Measurements from ENCODE around the gene EVL.
A peak's percentile ranks its signal among the peaks of the same experiment; 100 is the strongest.
"Not testable (repeated sequence)": the region's sequence is repeated elsewhere in the genome, so short reads cannot be mapped to it uniquely, and the experiment has no call there.

EVL gene

DNA sequence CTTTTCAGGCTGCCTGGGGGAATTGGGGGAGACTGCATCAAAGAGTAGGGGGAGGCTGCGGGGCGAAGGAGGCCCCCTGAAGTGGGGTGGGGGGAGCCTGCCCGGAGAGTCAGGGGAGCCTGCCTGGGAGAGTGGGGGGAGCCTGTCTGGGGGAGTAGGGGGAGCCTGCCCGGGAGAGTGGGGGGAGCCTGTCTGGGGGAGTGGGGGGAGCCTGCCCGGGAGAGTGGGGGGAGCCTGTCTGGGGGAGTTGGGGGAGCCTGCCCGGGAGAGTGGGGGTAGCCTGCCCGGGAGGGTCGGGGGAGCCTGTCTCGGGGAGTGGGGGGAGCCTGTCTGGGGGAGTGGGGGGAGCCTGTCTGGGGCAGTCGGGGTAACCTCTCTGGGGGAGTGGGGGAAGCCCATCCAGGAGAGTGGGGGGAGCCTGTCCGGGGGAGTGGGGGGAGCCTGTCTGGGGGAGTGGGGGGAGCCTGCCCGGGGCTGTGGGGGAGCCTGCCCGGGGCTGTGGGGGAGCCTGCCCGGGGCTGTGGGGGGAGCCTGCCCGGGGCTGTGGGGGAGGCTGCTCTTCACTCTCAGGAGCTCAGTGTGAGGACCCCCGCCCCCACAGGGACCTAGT, 100.7 kb downstream of the EVL start:
- no peak overlapping the region for H3K27ac ChIP-seq (ENCODE audit: low read depth, low read length)
- peaks cover 3 to 13% (median 4%) of the 10 kb centered on the region in 5 donors for H3K27me3 ChIP-seq (ENCODE audit: control insufficient read depth in 5 of 5, insufficient read depth in 4 of 5, low read length in 5 of 5)
- peaks cover 0 to 8% (median 6%) of the 10 kb centered on the region in 5 donors for H3K4me1 ChIP-seq (ENCODE audit: control insufficient read depth in 5 of 5, insufficient read depth in 5 of 5, low read length in 5 of 5)
- H3K4me3 ChIP-seq (ENCODE audit: low read depth in 1 of 5, low read length in 5 of 5): peak overlapping the region in 3 of 5 donors; percentile 41 to 49 (median 41)
- no peaks in the 10 kb centered on the region for H3K9me3 ChIP-seq (ENCODE audit: control insufficient read depth in 5 of 5, low read length in 5 of 5)
- H3K9ac ChIP-seq (ENCODE audit: low read length in 5 of 5): no peak overlapping the region
- H3K36me3 ChIP-seq (ENCODE audit: control insufficient read depth in 5 of 5, insufficient read depth in 5 of 5, low read length in 5 of 5): no peaks in the 10 kb centered on the region

DNA sequence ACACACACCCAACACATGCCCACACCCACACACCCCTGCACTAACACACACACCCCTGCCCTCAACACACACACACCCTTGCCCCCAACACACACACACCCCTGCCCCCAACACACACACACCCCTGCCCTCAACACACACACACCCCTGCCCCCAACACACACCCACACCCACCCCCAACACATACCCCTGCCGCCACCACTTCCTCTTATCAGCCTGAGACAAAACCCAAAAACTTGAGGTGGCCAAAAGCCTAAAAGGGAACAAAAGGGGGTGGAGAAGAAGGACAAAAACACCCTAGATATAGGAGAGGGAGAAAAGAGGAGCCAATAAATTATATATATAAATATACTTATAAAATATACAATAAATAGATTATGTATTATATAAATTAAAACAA, 103.3 kb downstream of the EVL start:
- peaks cover 0 to 9% (median 4%) of the 10 kb centered on the region in 5 donors for H3K27me3 ChIP-seq (ENCODE audit: control insufficient read depth in 5 of 5, insufficient read depth in 4 of 5, low read length in 5 of 5)
- H3K27ac ChIP-seq (ENCODE audit: low read depth, low read length): no peak overlapping the region
- H3K9ac ChIP-seq (ENCODE audit: low read length in 5 of 5): no peak overlapping the region
- no peaks in the 10 kb centered on the region for H3K36me3 ChIP-seq (ENCODE audit: control insufficient read depth in 5 of 5, insufficient read depth in 5 of 5, low read length in 5 of 5)
- H3K4me3 ChIP-seq (ENCODE audit: low read depth in 1 of 5, low read length in 5 of 5): no peak overlapping the region
- H3K4me1 ChIP-seq (ENCODE audit: control insufficient read depth in 5 of 5, insufficient read depth in 5 of 5, low read length in 5 of 5): peaks cover 0 to 8% (median 6%) of the 10 kb centered on the region in 5 donors
- H3K9me3 ChIP-seq (ENCODE audit: control insufficient read depth in 5 of 5, low read length in 5 of 5): no peaks in the 10 kb centered on the region

DNA sequence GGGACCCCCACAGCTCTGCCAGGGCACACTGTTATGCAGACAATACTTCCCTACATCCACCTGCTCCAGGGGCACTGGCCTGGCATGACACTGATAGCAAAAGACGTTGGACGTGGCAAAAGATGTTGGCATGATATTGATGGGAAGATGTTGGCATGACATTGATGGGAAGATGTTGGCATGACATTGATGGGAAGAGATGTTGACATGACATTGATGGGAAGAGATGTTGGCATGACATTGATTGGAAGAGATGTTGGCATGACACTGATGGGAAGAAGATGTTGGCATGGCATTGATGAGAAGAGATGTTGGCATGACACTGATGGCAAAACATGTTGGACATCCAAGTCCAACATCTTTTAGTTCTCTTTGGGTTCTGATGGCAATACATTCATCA, 105.7 kb downstream of the EVL start:
- H3K4me1 ChIP-seq (ENCODE audit: control insufficient read depth in 5 of 5, insufficient read depth in 5 of 5, low read length in 5 of 5): peaks cover 0 to 8% (median 6%) of the 10 kb centered on the region in 5 donors
- H3K9me3 ChIP-seq (ENCODE audit: control insufficient read depth in 5 of 5, low read length in 5 of 5): no peaks in the 10 kb centered on the region
- H3K36me3 ChIP-seq (ENCODE audit: control insufficient read depth in 5 of 5, insufficient read depth in 5 of 5, low read length in 5 of 5): no peaks in the 10 kb centered on the region
- no peak overlapping the region for H3K4me3 ChIP-seq (ENCODE audit: low read depth in 1 of 5, low read length in 5 of 5)
- peaks cover 0 to 6% (median 4%) of the 10 kb centered on the region in 5 donors for H3K27me3 ChIP-seq (ENCODE audit: control insufficient read depth in 5 of 5, insufficient read depth in 4 of 5, low read length in 5 of 5)
- H3K9ac ChIP-seq (ENCODE audit: low read length in 5 of 5): no peak overlapping the region
- H3K27ac ChIP-seq (ENCODE audit: low read depth, low read length): no peak overlapping the region

DNA sequence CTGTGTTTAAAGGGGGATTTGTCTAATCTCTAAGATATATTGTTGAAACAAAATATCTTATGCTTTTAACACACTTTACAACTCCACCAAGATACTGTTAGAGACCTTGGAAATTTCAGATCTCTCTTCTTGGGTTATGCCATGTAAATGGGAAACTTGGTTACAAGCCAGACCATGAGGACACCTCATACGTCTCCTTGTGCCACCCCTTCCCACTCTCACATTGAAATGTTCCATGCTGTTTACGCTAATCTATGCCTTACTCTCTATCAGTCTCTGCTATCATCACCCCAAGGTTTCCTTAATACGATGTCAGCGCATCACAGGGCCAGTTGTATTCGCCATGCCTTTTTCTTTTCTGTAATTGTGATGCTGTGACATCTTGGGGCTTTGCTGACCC, 107.6 kb downstream of the EVL start:
- Histone ChIP-seq H3K9ac (ENCODE audit: low read length in 5 of 5) (no peak overlapping the region), H3K27me3 (ENCODE audit: control insufficient read depth in 5 of 5, insufficient read depth in 4 of 5, low read length in 5 of 5) (peaks cover 0 to 6% (median 0%) of the 10 kb centered on the region in 5 donors), H3K27ac (ENCODE audit: low read depth, low read length) (no peak overlapping the region), H3K4me3 (ENCODE audit: low read depth in 1 of 5, low read length in 5 of 5) (no peak overlapping the region), H3K36me3 (ENCODE audit: control insufficient read depth in 5 of 5, insufficient read depth in 5 of 5, low read length in 5 of 5) (no peaks in the 10 kb centered on the region), H3K4me1 (ENCODE audit: control insufficient read depth in 5 of 5, insufficient read depth in 5 of 5, low read length in 5 of 5) (no peaks in the 10 kb centered on the region), H3K9me3 (ENCODE audit: control insufficient read depth in 5 of 5, low read length in 5 of 5) (no peaks in the 10 kb centered on the region)

DNA sequence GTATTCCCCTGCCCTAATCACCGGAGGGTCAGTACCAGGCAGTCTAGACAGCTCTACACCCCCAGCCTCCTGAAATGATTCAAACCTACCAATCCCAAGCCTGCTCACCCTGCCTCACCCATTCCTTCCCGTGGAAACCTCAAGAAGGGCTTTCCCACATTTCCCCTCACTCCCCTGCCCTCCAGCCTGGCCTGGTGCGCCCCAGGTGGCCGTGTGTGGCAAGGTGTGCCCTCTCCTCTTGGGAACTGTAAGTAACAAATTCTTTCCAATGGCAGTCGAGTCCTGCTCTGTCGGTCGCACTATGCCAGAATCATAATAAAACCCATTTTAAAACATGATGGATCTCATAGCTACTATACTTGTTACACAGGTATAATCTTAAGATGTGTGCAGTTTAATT, 108.1 kb downstream of the EVL start:
- H3K4me1 ChIP-seq (ENCODE audit: control insufficient read depth in 5 of 5, insufficient read depth in 5 of 5, low read length in 5 of 5): no peaks in the 10 kb centered on the region
- H3K9me3 ChIP-seq (ENCODE audit: control insufficient read depth in 5 of 5, low read length in 5 of 5): no peaks in the 10 kb centered on the region
- H3K36me3 ChIP-seq (ENCODE audit: control insufficient read depth in 5 of 5, insufficient read depth in 5 of 5, low read length in 5 of 5): no peaks in the 10 kb centered on the region
- no peak overlapping the region for H3K9ac ChIP-seq (ENCODE audit: low read length in 5 of 5)
- peaks cover 0 to 6% (median 0%) of the 10 kb centered on the region in 5 donors for H3K27me3 ChIP-seq (ENCODE audit: control insufficient read depth in 5 of 5, insufficient read depth in 4 of 5, low read length in 5 of 5)
- H3K4me3 ChIP-seq (ENCODE audit: low read depth in 1 of 5, low read length in 5 of 5): no peak overlapping the region
- no peak overlapping the region for H3K27ac ChIP-seq (ENCODE audit: low read depth, low read length)

DNA sequence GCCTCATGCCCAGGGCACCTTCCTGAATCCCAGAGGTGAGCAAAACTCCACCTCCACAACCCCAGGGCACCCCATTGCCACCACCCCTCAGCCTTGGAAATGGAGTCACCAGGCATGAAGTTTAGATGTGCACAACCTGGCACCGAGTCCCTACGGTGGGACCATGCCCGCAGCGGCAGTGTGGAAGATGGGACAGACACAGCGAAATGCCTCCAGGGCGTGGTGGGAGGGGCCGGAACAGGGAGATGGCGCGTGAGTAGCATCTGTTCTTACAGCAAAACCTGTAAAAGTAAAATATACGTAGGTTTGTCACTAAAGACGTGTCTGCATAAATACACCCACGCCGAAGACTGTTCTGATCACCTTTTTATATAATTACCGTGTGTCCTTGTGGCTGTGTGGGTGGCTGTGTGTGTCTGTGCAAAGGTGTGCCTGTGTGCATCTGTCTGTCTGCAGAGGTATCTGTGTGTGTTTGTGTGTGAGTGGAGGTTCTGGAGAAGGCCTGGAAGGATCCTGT, 111.6 kb downstream of the EVL start:
- no peaks in the 10 kb centered on the region for H3K36me3 ChIP-seq (ENCODE audit: control insufficient read depth in 5 of 5, insufficient read depth in 5 of 5, low read length in 5 of 5)
- H3K9ac ChIP-seq (ENCODE audit: low read length in 5 of 5): no peak overlapping the region
- no peak overlapping the region for H3K4me3 ChIP-seq (ENCODE audit: low read depth in 1 of 5, low read length in 5 of 5)
- H3K4me1 ChIP-seq (ENCODE audit: control insufficient read depth in 5 of 5, insufficient read depth in 5 of 5, low read length in 5 of 5): no peaks in the 10 kb centered on the region
- peaks cover 0 to 6% (median 0%) of the 10 kb centered on the region in 5 donors for H3K27me3 ChIP-seq (ENCODE audit: control insufficient read depth in 5 of 5, insufficient read depth in 4 of 5, low read length in 5 of 5)
- no peaks in the 10 kb centered on the region for H3K9me3 ChIP-seq (ENCODE audit: control insufficient read depth in 5 of 5, low read length in 5 of 5)
- no peak overlapping the region for H3K27ac ChIP-seq (ENCODE audit: low read depth, low read length)

DNA sequence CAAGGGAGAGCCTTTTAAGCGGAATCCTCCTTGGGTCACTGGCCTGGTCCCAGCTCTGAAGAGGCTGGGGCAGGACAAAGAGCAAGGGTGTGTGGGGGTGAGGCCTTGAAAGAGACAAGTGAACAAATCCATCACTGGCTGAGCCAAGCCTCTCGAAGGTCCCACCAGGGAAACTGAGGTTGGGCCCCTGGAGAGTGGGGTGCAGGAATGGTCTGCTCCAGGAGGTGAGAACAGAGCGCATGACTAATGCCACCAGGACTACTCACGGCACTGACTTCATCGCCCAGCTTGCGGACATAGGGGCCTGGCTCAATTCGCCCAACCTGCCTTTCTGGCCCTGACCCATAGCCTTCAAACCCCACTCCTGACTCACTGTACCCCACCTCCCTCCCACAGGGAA, 113.5 kb downstream of the EVL start:
- Histone ChIP-seq H3K27me3 (ENCODE audit: control insufficient read depth in 5 of 5, insufficient read depth in 4 of 5, low read length in 5 of 5) (no peaks in the 10 kb centered on the region), H3K4me1 (ENCODE audit: control insufficient read depth in 5 of 5, insufficient read depth in 5 of 5, low read length in 5 of 5) (no peaks in the 10 kb centered on the region), H3K4me3 (ENCODE audit: low read depth in 1 of 5, low read length in 5 of 5) (no peak overlapping the region), H3K27ac (ENCODE audit: low read depth, low read length) (no peak overlapping the region), H3K9me3 (ENCODE audit: control insufficient read depth in 5 of 5, low read length in 5 of 5) (no peaks in the 10 kb centered on the region), H3K9ac (ENCODE audit: low read length in 5 of 5) (no peak overlapping the region), H3K36me3 (ENCODE audit: control insufficient read depth in 5 of 5, insufficient read depth in 5 of 5, low read length in 5 of 5) (no peaks in the 10 kb centered on the region)

DNA sequence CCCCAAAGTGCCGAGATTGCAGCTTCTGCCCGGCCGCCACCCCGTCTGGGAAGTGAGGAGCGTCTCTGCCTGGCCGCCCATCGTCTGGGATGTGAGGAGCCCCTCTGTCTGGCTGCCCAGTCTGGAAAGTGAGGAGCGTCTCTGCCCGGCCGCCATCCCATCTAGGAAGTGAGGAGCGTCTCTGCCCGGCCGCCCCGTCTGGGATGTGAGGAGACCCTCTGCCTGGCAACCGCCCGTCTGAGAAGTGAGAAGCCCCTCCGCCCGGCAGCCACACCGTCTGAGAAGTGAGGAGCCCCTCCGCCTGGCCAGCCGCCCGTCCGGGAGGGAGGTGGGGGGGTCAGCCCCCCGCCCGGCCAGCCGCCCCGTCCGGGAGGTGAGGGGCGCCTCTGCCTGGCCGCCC, 115.4 kb downstream of the EVL start:
- H3K27me3 ChIP-seq (ENCODE audit: control insufficient read depth in 5 of 5, insufficient read depth in 4 of 5, low read length in 5 of 5); H3K36me3 ChIP-seq (ENCODE audit: control insufficient read depth in 5 of 5, insufficient read depth in 5 of 5, low read length in 5 of 5); H3K9ac ChIP-seq (ENCODE audit: low read length in 5 of 5); H3K27ac ChIP-seq (ENCODE audit: low read depth, low read length); H3K9me3 ChIP-seq (ENCODE audit: control insufficient read depth in 5 of 5, low read length in 5 of 5); H3K4me1 ChIP-seq (ENCODE audit: control insufficient read depth in 5 of 5, insufficient read depth in 5 of 5, low read length in 5 of 5); H3K4me3 ChIP-seq (ENCODE audit: low read depth in 1 of 5, low read length in 5 of 5): not testable (repeated sequence)

DNA sequence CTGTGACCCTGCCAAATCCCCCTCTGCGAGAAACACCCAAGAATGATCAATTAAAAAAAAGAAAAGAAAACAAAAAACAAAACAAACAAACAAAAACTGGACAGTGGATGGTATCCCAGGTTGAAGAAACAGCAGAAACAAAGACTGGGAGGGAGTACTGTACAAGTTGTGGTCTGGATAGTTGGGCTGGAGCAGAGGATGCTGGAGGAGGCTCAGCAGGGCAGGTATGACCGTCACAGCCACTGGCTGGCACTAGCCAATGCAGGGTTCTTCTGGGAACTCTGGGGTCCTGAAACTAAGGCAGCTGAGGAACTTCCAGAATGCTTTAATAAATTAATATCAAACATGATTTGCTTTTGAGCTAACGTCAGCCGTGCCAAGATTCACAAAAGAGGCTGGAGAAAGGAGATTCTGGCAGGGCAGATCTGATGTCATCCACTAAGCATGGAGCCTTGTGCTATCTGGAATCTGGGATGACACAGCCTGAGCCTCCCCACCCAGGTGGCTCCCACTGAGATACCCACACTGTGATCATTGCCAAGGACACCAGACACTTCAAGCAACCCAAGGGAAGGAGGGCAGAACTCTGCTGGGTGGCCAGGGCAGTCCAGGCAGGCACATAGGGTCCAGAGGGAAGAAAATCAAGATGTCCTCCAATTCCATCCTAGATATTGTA, 116.8 kb downstream of the EVL start:
- H3K27ac ChIP-seq (ENCODE audit: low read depth, low read length); H3K4me3 ChIP-seq (ENCODE audit: low read depth in 1 of 5, low read length in 5 of 5); H3K9ac ChIP-seq (ENCODE audit: low read length in 5 of 5); H3K27me3 ChIP-seq (ENCODE audit: control insufficient read depth in 5 of 5, insufficient read depth in 4 of 5, low read length in 5 of 5); H3K36me3 ChIP-seq (ENCODE audit: control insufficient read depth in 5 of 5, insufficient read depth in 5 of 5, low read length in 5 of 5); H3K4me1 ChIP-seq (ENCODE audit: control insufficient read depth in 5 of 5, insufficient read depth in 5 of 5, low read length in 5 of 5); H3K9me3 ChIP-seq (ENCODE audit: control insufficient read depth in 5 of 5, low read length in 5 of 5): not testable (repeated sequence)

DNA sequence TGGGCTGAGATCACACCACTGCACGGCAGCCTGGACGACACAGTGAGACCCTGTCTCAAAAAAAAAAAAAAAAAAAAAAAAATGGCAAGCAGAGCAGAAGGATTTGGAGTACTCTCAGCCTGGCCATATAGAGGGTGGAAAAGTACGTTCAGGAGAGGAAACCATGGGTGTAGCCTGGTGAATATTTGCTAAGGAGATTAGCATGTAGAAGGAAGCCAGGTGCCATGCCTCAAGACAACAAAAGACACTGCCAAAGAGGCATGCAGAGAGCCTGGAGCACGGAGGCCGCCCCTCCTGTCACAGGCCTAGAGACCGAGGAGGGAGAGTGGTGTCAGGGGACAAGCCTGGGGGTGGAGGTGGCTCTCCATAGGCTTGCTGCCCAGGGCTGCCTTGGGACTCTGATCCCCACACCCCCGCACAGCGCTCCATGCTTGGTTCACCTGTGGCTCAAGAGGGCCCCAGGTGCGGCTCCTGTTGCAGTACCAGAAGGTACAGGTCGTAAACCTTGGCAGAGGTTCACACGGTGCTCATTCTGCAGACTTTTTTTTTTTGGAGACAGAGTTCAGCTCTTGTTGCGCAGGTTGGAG, 122.1 kb downstream of the EVL start:
- Histone ChIP-seq H3K4me3 (ENCODE audit: low read depth in 1 of 5, low read length in 5 of 5) (no peak overlapping the region), H3K27me3 (ENCODE audit: control insufficient read depth in 5 of 5, insufficient read depth in 4 of 5, low read length in 5 of 5) (no peaks in the 10 kb centered on the region), H3K27ac (ENCODE audit: low read depth, low read length) (no peak overlapping the region), H3K9me3 (ENCODE audit: control insufficient read depth in 5 of 5, low read length in 5 of 5) (no peaks in the 10 kb centered on the region), H3K4me1 (ENCODE audit: control insufficient read depth in 5 of 5, insufficient read depth in 5 of 5, low read length in 5 of 5) (peaks cover 0 to 7% (median 6%) of the 10 kb centered on the region in 5 donors), H3K9ac (ENCODE audit: low read length in 5 of 5) (no peak overlapping the region), H3K36me3 (ENCODE audit: control insufficient read depth in 5 of 5, insufficient read depth in 5 of 5, low read length in 5 of 5) (no peaks in the 10 kb centered on the region)

Measured in subcutaneous abdominal adipose tissue (tissue), 5 donors.